B cell (primary cell): ENCODE data around the gene COG2. TPM values are rescaled to one million over a fixed set of nuclear protein-coding genes. Genes with fewer than 3 reads are reported as not detected.

Experiments used
- ATAC-seq: fragments of 200-7000 bp; cut with Tn5 transposase; one replicate; pipeline ENCODE4 v1.10.0; 2021; ENCODE audit warnings: low read depth, mild to moderate bottlenecking, moderate number of reproducible peaks, moderate library complexity
- CTCF ChIA-PET: fragments of 350-600 bp; sonication (Branson Sonifier 250); formaldehyde crosslinking; loops from one replicate; lab custom pipeline; 2021; ENCODE audit warnings: antibody characterized with exemption, inconsistent platforms; lab: Charles Lee
- POLR2A ChIA-PET: fragments of 350-600 bp; sonication (Branson Sonifier 250); formaldehyde crosslinking; loops from one replicate; lab custom pipeline; 2021; ENCODE audit warnings: antibody characterized with exemption; lab: Charles Lee
- DNase-seq: peaks from one replicate; pipeline ENCODE4 v3.0.0; 2013
- H2AFZ ChIP-seq: 2 replicates; pipeline ENCODE4 v1.6.1; 2012; ENCODE audit warnings: mild to moderate bottlenecking, low read depth, low read length; ENCODE audit not compliant: insufficient read depth, poor library complexity, severe bottlenecking
- H3K27ac ChIP-seq, 2 donors: 1 replicate in 1 of 2; 2 replicates in 1 of 2; pipeline ENCODE4 v1.5.1; 2012 to 2013; ENCODE audit warnings: low read length in 2 of 2, mild to moderate bottlenecking in 2 of 2, moderate library complexity in 1 of 2
- H3K27me3 ChIP-seq, 4 experiments: fragments of 200-600 bp in 1 of 4; sonication (generic) in 1 of 4; replicated peaks in 1 of 4; 1 replicate in 2 of 4; 2 replicates in 2 of 4; pipeline versions ENCODE4 v1.6.1 to v1.7.0; 2013 to 2016; ENCODE audit warnings: low read length in 3 of 4, mild to moderate bottlenecking in 2 of 4, mixed read lengths in 1 of 4, moderate library complexity in 1 of 4; ENCODE audit not compliant: insufficient read depth in 4 of 4, control insufficient read depth in 3 of 4; ENCODE audit errors: control extremely low read depth in 1 of 4
- H3K36me3 ChIP-seq, 2 experiments: replicated peaks in 1 of 2; 1 replicate in 1 of 2; 2 replicates in 1 of 2; pipeline versions ENCODE4 v1.6.1 to v1.7.1; 2013; ENCODE audit warnings: low read length in 1 of 2; ENCODE audit not compliant: insufficient read depth in 2 of 2, control insufficient read depth in 1 of 2; ENCODE audit errors: control extremely low read depth in 1 of 2, extremely low read depth in 1 of 2
- H3K4me1 ChIP-seq, 2 donors: fragments of 200-600 bp in 1 of 2; sonication (generic) in 1 of 2; 1 replicate in 1 of 2; 2 replicates in 1 of 2; pipeline versions ENCODE4 v1.5.1 to v1.6.1; 2013 to 2017; ENCODE audit warnings: low read length in 2 of 2; ENCODE audit not compliant: control insufficient read depth in 2 of 2, insufficient read depth in 2 of 2
- H3K4me2 ChIP-seq: replicated peaks from 2 replicates; pipeline ENCODE3; 2012; ENCODE audit warnings: mild to moderate bottlenecking, low read depth, low read length; ENCODE audit not compliant: poor library complexity, severe bottlenecking
- H3K4me3 ChIP-seq, 5 experiments: fragments of 200-600 bp in 1 of 5; sonication (generic) in 1 of 5; 1 replicate in 3 of 5; 2 replicates in 2 of 5; pipeline versions ENCODE4 v1.5.1 to v1.7.0; 2011 to 2016; ENCODE audit warnings: low read length in 4 of 5, mild to moderate bottlenecking in 4 of 5, low read depth in 2 of 5, control low read depth in 1 of 5, moderate library complexity in 1 of 5; ENCODE audit not compliant: insufficient read depth in 1 of 5; ENCODE audit errors: control extremely low read depth in 1 of 5, extremely low read depth in 1 of 5
- H3K79me2 ChIP-seq: fragments of 200-600 bp; sonication (generic); one replicate; pipeline ENCODE4 v1.6.0; 2016; ENCODE audit warnings: low read length; ENCODE audit not compliant: control insufficient read depth, insufficient read depth
- H3K9ac ChIP-seq: fragments of 200-600 bp; sonication (generic); 2 replicates; pipeline ENCODE4 v1.6.1; 2017; ENCODE audit warnings: mild to moderate bottlenecking, low read length, moderate library complexity
- H3K9me3 ChIP-seq, 3 donors: one replicate each; pipeline versions ENCODE4 v1.6.1 to v1.7.1; 2013; ENCODE audit warnings: low read length in 2 of 3; ENCODE audit not compliant: control insufficient read depth in 2 of 3, insufficient read depth in 1 of 3; ENCODE audit errors: control extremely low read depth in 1 of 3
- H4K20me1 ChIP-seq: 2 replicates; pipeline ENCODE4 v1.6.0; 2012; ENCODE audit warnings: mild to moderate bottlenecking, low read length; ENCODE audit not compliant: insufficient read depth, control insufficient read depth, poor library complexity, severe bottlenecking
- H3K27ac Mint-ChIP-seq: one replicate; pipeline ENCODE4 v1.8.0; 2021; ENCODE audit warnings: mixed read lengths
- H3K27me3 Mint-ChIP-seq: one replicate; pipeline ENCODE4 v1.8.0; 2021; ENCODE audit warnings: mixed read lengths
- H3K4me1 Mint-ChIP-seq: one replicate; pipeline ENCODE4 v1.8.0; 2021; ENCODE audit warnings: mixed read lengths
- H3K4me3 Mint-ChIP-seq: one replicate; pipeline ENCODE4 v1.8.0; 2021; ENCODE audit warnings: mixed read lengths
- H3K9me3 Mint-ChIP-seq: one replicate; pipeline ENCODE4 v1.8.0; 2022; ENCODE audit warnings: mixed read lengths; ENCODE audit not compliant: insufficient read depth
- EZH2 ChIP-seq: IDR thresholded peaks from 2 replicates; pipeline ENCODE4 v1.6.1; 2012; ENCODE audit warnings: borderline replicate concordance, low read depth, mild to moderate bottlenecking, moderate library complexity, low read length; ENCODE audit not compliant: insufficient read depth, poor library complexity, severe bottlenecking
- WGBS: methylation state at CpG from one replicate; pipeline ENCODE4 v1.1.5; 2013; ENCODE audit warnings: missing lambda C conversion rate; ENCODE audit not compliant: insufficient coverage; 5-methylcytosine and 5-hydroxymethylcytosine counted together
- intact Hi-C: fragments of 100-400 bp; cut with micrococcal nuclease; formaldehyde crosslinking; loops from one replicate; pipeline ENCODE4 v1.10.0; 2022
- polyA plus RNA-seq: library from polyadenylated mRNA; depleted of rRNA; stranded (reverse); fragments of >200 nt; gene quantifications from 2 replicates; pipeline ENCODE4 v1.2.3, GENCODE V29; 2012
- total RNA-seq, 2 donors: library from RNA; stranded (reverse); fragments of 120-200 nt in 1 of 2; gene quantifications; 1 replicate in 1 of 2; 2 replicates in 1 of 2; pipeline versions ENCODE4 v1.2.3 to v1.2.4, GENCODE V29; 2013 to 2022
- TF ChIP-seq, protein P1 (sequence below): fragments of 200-600 bp; IDR thresholded peaks from one replicate; pipeline ENCODE4 v1.8.0; 2022; ENCODE audit warnings: antibody characterized with exemption, mild to moderate bottlenecking

Gene COG2
- total and polyA plus RNA-seq, 2 donors (not counting 1 experiment from before 2014, with no cell fraction given), result 17.0 to 42.5 TPM

GRCh38 chr1:230700132-230700531, 57.9 kb downstream of the COG2 start:
- DNase-seq, result no peak

GRCh38 chr1:230701434-230701833, 59.2 kb downstream of the COG2 start:
- H3K27me3 Mint-ChIP-seq, result peaks cover 4% of the 10 kb centered on the region
- Histone ChIP-seq H3K9me3 (no peaks in the 10 kb centered on the region), H3K4me2 (no peak overlapping the region), H4K20me1 (no peaks in the 10 kb centered on the region), H3K79me2 (no peaks in the 10 kb centered on the region), H3K27me3 (peaks cover 0 to 3% (median 0%) of the 10 kb centered on the region in 4 experiments), H3K36me3 (no peaks in the 10 kb centered on the region), H3K27ac (no peak overlapping the region), H2AFZ (no peak overlapping the region), H3K4me3 (no peak overlapping the region), H3K9ac (no peak overlapping the region), H3K4me1 (no peaks in the 10 kb centered on the region)
- no peaks in the 10 kb centered on the region for H3K9me3 Mint-ChIP-seq
- ChIA-PET POLR2A (no interaction called here), CTCF (interaction anchor here (0.5 kb wide), 1 partner anchor 187 kb away, joined by 4 read pairs; no protein-coding TSS in a partner anchor)
- H3K27ac Mint-ChIP-seq, result no peak overlapping the region
- ATAC-seq (no peak), DNase-seq (no peak)
- TF ChIP-seq, protein P1, sequence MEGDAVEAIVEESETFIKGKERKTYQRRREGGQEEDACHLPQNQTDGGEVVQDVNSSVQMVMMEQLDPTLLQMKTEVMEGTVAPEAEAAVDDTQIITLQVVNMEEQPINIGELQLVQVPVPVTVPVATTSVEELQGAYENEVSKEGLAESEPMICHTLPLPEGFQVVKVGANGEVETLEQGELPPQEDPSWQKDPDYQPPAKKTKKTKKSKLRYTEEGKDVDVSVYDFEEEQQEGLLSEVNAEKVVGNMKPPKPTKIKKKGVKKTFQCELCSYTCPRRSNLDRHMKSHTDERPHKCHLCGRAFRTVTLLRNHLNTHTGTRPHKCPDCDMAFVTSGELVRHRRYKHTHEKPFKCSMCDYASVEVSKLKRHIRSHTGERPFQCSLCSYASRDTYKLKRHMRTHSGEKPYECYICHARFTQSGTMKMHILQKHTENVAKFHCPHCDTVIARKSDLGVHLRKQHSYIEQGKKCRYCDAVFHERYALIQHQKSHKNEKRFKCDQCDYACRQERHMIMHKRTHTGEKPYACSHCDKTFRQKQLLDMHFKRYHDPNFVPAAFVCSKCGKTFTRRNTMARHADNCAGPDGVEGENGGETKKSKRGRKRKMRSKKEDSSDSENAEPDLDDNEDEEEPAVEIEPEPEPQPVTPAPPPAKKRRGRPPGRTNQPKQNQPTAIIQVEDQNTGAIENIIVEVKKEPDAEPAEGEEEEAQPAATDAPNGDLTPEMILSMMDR, result no peak
- TF ChIP-seq EZH2, result no peak
- WGBS, result 86% methylated on average over 17 of the region's 17 CpGs
- no peak overlapping the region for H3K4me3 Mint-ChIP-seq
- intact Hi-C loops, result no loop called here
- no peaks in the 10 kb centered on the region for H3K4me1 Mint-ChIP-seq

More at GRCh38 chr1:230700132-230700531, 57.9 kb downstream of the COG2 start:
- Histone ChIP-seq H2AFZ (no peak overlapping the region), H3K36me3 (no peaks in the 10 kb centered on the region), H3K9ac (no peak overlapping the region), H3K79me2 (no peaks in the 10 kb centered on the region), H3K27ac (no peak overlapping the region), H3K4me2 (no peak overlapping the region), H3K9me3 (no peaks in the 10 kb centered on the region), H3K27me3 (peaks cover 0 to 3% (median 0%) of the 10 kb centered on the region in 4 experiments), H3K4me1 (no peaks in the 10 kb centered on the region), H4K20me1 (no peaks in the 10 kb centered on the region), H3K4me3 (no peak overlapping the region)
- WGBS, result no CpG with 5 or more reads among the region's 4 CpGs
- no peaks in the 10 kb centered on the region for H3K4me1 Mint-ChIP-seq
- no peak overlapping the region for H3K27ac Mint-ChIP-seq
- no peak for TF ChIP-seq EZH2
- TF ChIP-seq, protein P1, result no peak
- no peak for ATAC-seq
- ChIA-PET CTCF (no interaction called here), POLR2A (no interaction called here)
- H3K4me3 Mint-ChIP-seq, result no peak overlapping the region
- peaks cover 4% of the 10 kb centered on the region for H3K27me3 Mint-ChIP-seq
- no peaks in the 10 kb centered on the region for H3K9me3 Mint-ChIP-seq
- intact Hi-C loops, result no loop called here
